Measurements from ENCODE around the gene CSTPP1. TPM values are rescaled to one million over a fixed set of nuclear protein-coding genes. Genes with fewer than 3 reads are reported as not detected.

Gene CSTPP1
- total RNA-seq, 2 experiments from 2014 or later = 14.5 to 18.2 TPM

- ATAC-seq = no peak
- CTCF ChIA-PET = interaction anchor here (0.8 to 1.0 kb wide), 2 partner anchors 28 to 47 kb away, joined by 3 read pairs; no protein-coding TSS in a partner anchor
Observed at GRCh38 chr11:47208628-47209027, 272.1 kb downstream of the CSTPP1 start.

More at GRCh38 chr11:47208628-47209027, 272.1 kb downstream of the CSTPP1 start:
- DNase-seq = no peak
- Mint-ChIP-seq H3K4me3 (no peak overlapping the region), H3K27ac (no peak overlapping the region), H3K36me3 (peaks cover 5% of the 10 kb centered on the region), H3K4me1 (peaks cover 11% of the 10 kb centered on the region), H3K27me3 (peaks cover 2% of the 10 kb centered on the region), H3K9me3 (ENCODE audit: low read depth) (no peaks in the 10 kb centered on the region)

Small RNAs within 50 kb of the gene (microRNA-seq; reads per million reads assigned to microRNA genes)
- not detected for gene MIR6745

Other genes with a start within 250 kb of the CSTPP1 start
- gene ARHGAP1, start 236.1 kb upstream of the CSTPP1 start, total RNA-seq = 10 to 100 TPM; 61.9 to 68.5 TPM
- gene ZNF408, start 235.7 kb upstream of the CSTPP1 start, total RNA-seq = 10 to 100 TPM; 12.6 to 15.0 TPM
- not detected for gene F2, start 217.5 kb upstream of the CSTPP1 start, total RNA-seq
- 100 to 1,000 TPM; 167 to 180 TPM for gene CKAP5, start 90.5 kb upstream of the CSTPP1 start, total RNA-seq
- under 1 TPM; 0.12 to 0.16 TPM for gene LRP4, start 18.2 kb upstream of the CSTPP1 start, total RNA-seq
- gene ARFGAP2, start 240.1 kb downstream of the CSTPP1 start, total RNA-seq = 100 to 1,000 TPM; 103 TPM
- gene PACSIN3, start 249.7 kb downstream of the CSTPP1 start, total RNA-seq = 1 to 10 TPM in 1 of 2 experiments, under 1 TPM in 1; 0.64 to 2.2 TPM

All from activated CD8-positive, alpha-beta memory T cell treated with anti-CD3 and anti-CD28 coated beads, Interleukin-2, amount 10 ng/mL, durations not matched to agents 7 days and 5 days (primary cell).